ENCODE data around the gene IL1R2. TPM values are rescaled to one million over a fixed set of nuclear protein-coding genes. Genes with fewer than 3 reads are reported as not detected.

Gene IL1R2
- total and polyA plus RNA-seq, 9 of the 15 experiments (the other 6 are each of a cell fraction or from before 2014, with no cell fraction given): 0.13 TPM; not detected in 8

GRCh38 chr2:102056079-102056581, 64.4 kb downstream of the IL1R2 start (continued):
- TF ChIP-seq, protein P1, sequence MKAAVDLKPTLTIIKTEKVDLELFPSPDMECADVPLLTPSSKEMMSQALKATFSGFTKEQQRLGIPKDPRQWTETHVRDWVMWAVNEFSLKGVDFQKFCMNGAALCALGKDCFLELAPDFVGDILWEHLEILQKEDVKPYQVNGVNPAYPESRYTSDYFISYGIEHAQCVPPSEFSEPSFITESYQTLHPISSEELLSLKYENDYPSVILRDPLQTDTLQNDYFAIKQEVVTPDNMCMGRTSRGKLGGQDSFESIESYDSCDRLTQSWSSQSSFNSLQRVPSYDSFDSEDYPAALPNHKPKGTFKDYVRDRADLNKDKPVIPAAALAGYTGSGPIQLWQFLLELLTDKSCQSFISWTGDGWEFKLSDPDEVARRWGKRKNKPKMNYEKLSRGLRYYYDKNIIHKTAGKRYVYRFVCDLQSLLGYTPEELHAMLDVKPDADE (conservative IDR thresholded peaks at IDR 0.05; ENCODE audit: control insufficient read depth, low read depth, low read length): no peak
- no peak for TF ChIP-seq TEAD2 (tag; IDR thresholded peaks at IDR 0.05)
- no peak; the same call in 1 of the 2 replicates for TF ChIP-seq TOE1 (IDR thresholded peaks at IDR 0.05; ENCODE audit: borderline replicate concordance)
- TF ChIP-seq TOE1 (CRISPR knock-in tag; IDR thresholded peaks at IDR 0.05; ENCODE audit: borderline replicate concordance, low read depth): no peak
- TF ChIP-seq, protein P2, sequence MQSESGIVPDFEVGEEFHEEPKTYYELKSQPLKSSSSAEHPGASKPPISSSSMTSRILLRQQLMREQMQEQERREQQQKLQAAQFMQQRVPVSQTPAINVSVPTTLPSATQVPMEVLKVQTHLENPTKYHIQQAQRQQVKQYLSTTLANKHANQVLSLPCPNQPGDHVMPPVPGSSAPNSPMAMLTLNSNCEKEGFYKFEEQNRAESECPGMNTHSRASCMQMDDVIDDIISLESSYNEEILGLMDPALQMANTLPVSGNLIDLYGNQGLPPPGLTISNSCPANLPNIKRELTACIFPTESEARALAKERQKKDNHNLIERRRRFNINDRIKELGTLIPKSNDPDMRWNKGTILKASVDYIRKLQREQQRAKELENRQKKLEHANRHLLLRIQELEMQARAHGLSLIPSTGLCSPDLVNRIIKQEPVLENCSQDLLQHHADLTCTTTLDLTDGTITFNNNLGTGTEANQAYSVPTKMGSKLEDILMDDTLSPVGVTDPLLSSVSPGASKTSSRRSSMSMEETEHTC (IDR thresholded peaks at IDR 0.05): no peak
- TF ChIP-seq NR0B1 (IDR thresholded peaks at IDR 0.05; ENCODE audit: partially characterized antibody): no peak
- TF ChIP-seq HNRNPUL1 (IDR thresholded peaks at IDR 0.05; ENCODE audit: low read length): no peak
- no peak for TF ChIP-seq SAFB2 (IDR thresholded peaks at IDR 0.05; ENCODE audit: borderline replicate concordance, low read depth, low read length, severe bottlenecking)
- no peak for TF ChIP-seq SMC3 (conservative IDR thresholded peaks at IDR 0.05; ENCODE audit: insufficient read depth, low read depth, low read length)
- TF ChIP-seq SLC30A9 (CRISPR knock-in tag; IDR thresholded peaks at IDR 0.05): no peak
- 0 out of 2 replicates have a peak, but pooled peaks have one; percentile 22 for TF ChIP-seq CXXC5 (CRISPR knock-in tag; IDR thresholded peaks at IDR 0.05)
- peak; percentile 58 for TF ChIP-seq ARID1B (IDR thresholded peaks at IDR 0.05)
- TF ChIP-seq SNRNP70 (optimal IDR thresholded peaks at IDR 0.05; ENCODE audit: low read depth, low read length): no peak
- TF ChIP-seq, protein P3, sequence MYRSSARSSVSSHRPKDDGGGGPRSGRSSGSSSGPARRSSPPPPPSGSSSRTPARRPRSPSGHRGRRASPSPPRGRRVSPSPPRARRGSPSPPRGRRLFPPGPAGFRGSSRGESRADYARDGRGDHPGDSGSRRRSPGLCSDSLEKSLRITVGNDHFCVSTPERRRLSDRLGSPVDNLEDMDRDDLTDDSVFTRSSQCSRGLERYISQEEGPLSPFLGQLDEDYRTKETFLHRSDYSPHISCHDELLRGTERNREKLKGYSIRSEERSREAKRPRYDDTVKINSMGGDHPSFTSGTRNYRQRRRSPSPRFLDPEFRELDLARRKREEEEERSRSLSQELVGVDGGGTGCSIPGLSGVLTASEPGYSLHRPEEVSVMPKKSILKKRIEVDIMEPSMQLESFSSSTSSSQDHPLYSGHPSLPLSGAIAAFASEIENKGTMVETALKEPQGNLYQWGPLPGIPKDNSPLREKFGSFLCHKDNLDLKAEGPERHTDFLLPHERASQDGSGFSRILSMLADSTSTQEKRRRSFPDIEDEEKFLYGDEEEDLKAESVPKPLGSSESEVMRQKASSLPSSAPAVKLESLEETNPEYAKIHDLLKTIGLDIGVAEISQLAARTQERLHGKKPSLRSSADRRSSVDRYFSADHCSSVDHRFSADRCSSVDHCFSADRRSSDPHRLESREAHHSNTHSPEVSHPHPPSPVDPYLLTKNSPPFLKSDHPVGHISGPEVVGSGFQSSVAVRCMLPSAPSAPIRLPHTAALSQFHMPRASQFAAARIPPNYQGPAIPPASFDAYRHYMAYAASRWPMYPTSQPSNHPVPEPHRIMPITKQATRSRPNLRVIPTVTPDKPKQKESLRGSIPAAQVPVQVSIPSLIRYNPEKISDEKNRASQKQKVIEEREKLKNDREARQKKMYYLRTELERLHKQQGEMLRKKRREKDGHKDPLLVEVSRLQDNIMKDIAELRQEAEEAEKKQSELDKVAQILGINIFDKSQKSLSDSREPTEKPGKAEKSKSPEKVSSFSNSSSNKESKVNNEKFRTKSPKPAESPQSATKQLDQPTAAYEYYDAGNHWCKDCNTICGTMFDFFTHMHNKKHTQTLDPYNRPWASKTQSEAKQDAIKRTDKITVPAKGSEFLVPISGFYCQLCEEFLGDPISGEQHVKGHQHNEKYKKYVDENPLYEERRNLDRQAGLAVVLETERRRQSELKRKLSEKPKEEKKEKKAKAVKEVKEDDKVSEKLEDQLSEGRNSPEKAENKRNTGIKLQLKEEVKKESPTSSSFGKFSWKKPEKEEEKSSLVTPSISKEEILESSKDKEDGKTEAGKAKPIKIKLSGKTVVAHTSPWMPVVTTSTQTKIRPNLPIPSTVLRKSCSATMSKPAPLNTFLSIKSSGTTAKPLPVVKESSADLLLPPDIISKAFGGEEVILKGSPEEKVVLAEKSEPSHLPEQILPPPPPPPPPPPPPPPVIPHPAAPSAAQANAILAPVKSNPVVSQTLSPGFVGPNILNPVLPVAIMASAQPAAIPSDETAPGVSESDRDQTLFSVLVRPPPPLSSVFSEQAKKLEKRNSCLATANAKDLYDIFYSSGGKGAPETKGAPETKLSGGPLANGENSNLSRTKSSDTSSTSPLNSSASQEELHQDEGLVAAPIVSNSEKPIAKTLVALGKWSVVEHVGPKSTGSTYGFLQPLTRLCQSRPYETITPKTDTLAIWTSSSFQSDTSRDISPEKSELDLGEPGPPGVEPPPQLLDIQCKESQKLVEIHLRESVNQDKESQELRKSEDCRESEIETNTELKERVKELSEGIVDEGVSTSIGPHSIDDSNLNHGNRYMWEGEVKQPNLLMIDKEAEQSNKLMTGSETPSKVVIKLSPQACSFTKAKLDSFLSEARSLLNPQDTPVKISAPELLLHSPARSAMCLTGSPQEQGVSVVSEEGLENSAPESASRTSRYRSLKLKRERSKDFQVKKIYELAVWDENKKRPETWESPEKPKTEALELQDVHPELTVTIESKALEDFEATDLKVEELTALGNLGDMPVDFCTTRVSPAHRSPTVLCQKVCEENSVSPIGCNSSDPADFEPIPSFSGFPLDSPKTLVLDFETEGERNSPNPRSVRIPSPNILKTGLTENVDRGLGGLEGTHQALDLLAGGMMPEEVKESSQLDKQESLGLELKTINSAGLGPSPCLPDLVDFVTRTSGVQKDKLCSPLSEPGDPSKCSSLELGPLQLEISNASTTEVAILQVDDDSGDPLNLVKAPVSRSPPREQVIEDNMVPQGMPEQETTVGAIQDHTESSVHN (IDR thresholded peaks at IDR 0.05; ENCODE audit: borderline replicate concordance in 1 of 2, low read depth in 1 of 2): peak in 1 of 2 experiments; percentile 64; a peak in 1 of 4 replicates
- TF ChIP-seq IFI16 (CRISPR knock-in tag; IDR thresholded peaks at IDR 0.05): no peak

Measured in K562 (cell line).